Measurements from ENCODE around the gene RFESD. TPM values are rescaled to one million over a fixed set of nuclear protein-coding genes. Genes with fewer than 3 reads are reported as not detected.
A peak's percentile ranks its signal among the peaks of the same experiment; 100 is the strongest.
"Not testable (repeated sequence)": the region's sequence is repeated elsewhere in the genome, so short reads cannot be mapped to it uniquely, and the experiment has no call there.

RFESD gene
- total RNA-seq, 4 donors from 2014 or later, result 1.1 to 1.4 TPM; not detected in 2

GRCh38 chr5:95631255-95631958 is 15.2 kb upstream of the RFESD start:
- in situ Hi-C loops (cut with MboI; ENCODE audit: low pct_ligation_motif_present in 1 of 4, low pct_unique_long_range_greater_than_20kb in 1 of 4, low sequenced_read_pairs in 3 of 4) (loop anchor here in 1 of 4 donors (25.0 kb wide), 1 partner anchor 706 kb away; no protein-coding TSS in a partner anchor), intact Hi-C loops (cut with DNase I; ENCODE audit: low total_unique reads) (loop anchor here (10.0 kb wide), 1 partner anchor 703 kb away; no protein-coding TSS in a partner anchor)
- Histone ChIP-seq H3K27me3 (no peaks in the 10 kb centered on the region), H3K4me3 (no peak overlapping the region), H3K4me1 (peaks cover 4 to 18% (median 12%) of the 10 kb centered on the region in 4 donors), H3K9me3 (no peaks in the 10 kb centered on the region), H3K27ac (no peak overlapping the region), H3K36me3 (no peaks in the 10 kb centered on the region)
- 61 to 62% methylated on average over 2 of the region's 2 CpGs for WGBS, 2 donors (ENCODE audit: low coverage in 1 of 2)
- DNase-seq, result no peak
- TF ChIP-seq, protein P1, sequence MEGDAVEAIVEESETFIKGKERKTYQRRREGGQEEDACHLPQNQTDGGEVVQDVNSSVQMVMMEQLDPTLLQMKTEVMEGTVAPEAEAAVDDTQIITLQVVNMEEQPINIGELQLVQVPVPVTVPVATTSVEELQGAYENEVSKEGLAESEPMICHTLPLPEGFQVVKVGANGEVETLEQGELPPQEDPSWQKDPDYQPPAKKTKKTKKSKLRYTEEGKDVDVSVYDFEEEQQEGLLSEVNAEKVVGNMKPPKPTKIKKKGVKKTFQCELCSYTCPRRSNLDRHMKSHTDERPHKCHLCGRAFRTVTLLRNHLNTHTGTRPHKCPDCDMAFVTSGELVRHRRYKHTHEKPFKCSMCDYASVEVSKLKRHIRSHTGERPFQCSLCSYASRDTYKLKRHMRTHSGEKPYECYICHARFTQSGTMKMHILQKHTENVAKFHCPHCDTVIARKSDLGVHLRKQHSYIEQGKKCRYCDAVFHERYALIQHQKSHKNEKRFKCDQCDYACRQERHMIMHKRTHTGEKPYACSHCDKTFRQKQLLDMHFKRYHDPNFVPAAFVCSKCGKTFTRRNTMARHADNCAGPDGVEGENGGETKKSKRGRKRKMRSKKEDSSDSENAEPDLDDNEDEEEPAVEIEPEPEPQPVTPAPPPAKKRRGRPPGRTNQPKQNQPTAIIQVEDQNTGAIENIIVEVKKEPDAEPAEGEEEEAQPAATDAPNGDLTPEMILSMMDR (IDR thresholded peaks at IDR 0.05), result no peak
- TF ChIP-seq POLR2AphosphoS5 (IDR thresholded peaks at IDR 0.05), result no peak

GRCh38 chr5:95631991-95632675 is 14.4 kb upstream of the RFESD start:
- DNase-seq, result peak; percentile 13
- in situ Hi-C loops (cut with MboI; ENCODE audit: low pct_ligation_motif_present in 1 of 4, low pct_unique_long_range_greater_than_20kb in 1 of 4, low sequenced_read_pairs in 3 of 4) (loop anchor here in 1 of 4 donors (25.0 kb wide), 1 partner anchor 705 kb away; no protein-coding TSS in a partner anchor), intact Hi-C loops (cut with DNase I; ENCODE audit: low total_unique reads) (loop anchor here (10.0 kb wide), 1 partner anchor 703 kb away; no protein-coding TSS in a partner anchor)
- Histone ChIP-seq H3K36me3 (no peaks in the 10 kb centered on the region), H3K9me3 (no peaks in the 10 kb centered on the region), H3K27me3 (no peaks in the 10 kb centered on the region), H3K4me1 (peaks cover 4 to 18% (median 12%) of the 10 kb centered on the region in 4 donors), H3K4me3 (no peak overlapping the region), H3K27ac (no peak overlapping the region)
- WGBS, 2 donors (ENCODE audit: low coverage in 1 of 2), result 83% methylated on average over 4 of the region's 4 CpGs; no CpG with 5 or more reads in 1 of the 2 donors
- TF ChIP-seq POLR2AphosphoS5 (IDR thresholded peaks at IDR 0.05) (no peak), EP300 (IDR thresholded peaks at IDR 0.05; ENCODE audit: low read depth) (no peak), POLR2A (IDR thresholded peaks at IDR 0.05) (no peak)
- TF ChIP-seq, protein P1 (IDR thresholded peaks at IDR 0.05), result no peak

- intact Hi-C loops (cut with DNase I; ENCODE audit: low total_unique reads) (loop anchor here (10.0 kb wide), 1 partner anchor 702 kb away; no protein-coding TSS in a partner anchor), in situ Hi-C loops (cut with MboI; ENCODE audit: low pct_ligation_motif_present in 1 of 4, low pct_unique_long_range_greater_than_20kb in 1 of 4, low sequenced_read_pairs in 3 of 4) (loop anchor here in 1 of 4 donors (25.0 kb wide), 1 partner anchor 704 kb away; no protein-coding TSS in a partner anchor)
- peaks cover 4 to 15% (median 12%) of the 10 kb centered on the region in 4 donors for H3K4me1 ChIP-seq
- not testable (repeated sequence) for H3K36me3 ChIP-seq, DNase-seq, H3K27me3 ChIP-seq, H3K9me3 ChIP-seq, H3K4me3 ChIP-seq, H3K27ac ChIP-seq
- WGBS, 2 donors (ENCODE audit: low coverage in 1 of 2), result 96% methylated on average over 2 of the region's 2 CpGs; no CpG with 5 or more reads in 1 of the 2 donors
Observed at GRCh38 chr5:95632942-95633341, 13.6 kb upstream of the RFESD start.

- Histone ChIP-seq H3K9me3 (no peaks in the 10 kb centered on the region), H3K4me1 (peaks cover under 1 to 9% (median 6%) of the 10 kb centered on the region in 4 donors), H3K4me3 (no peak overlapping the region), H3K27me3 (no peaks in the 10 kb centered on the region), H3K27ac (no peak overlapping the region), H3K36me3 (no peaks in the 10 kb centered on the region)
- intact Hi-C loops (cut with DNase I; ENCODE audit: low total_unique reads) (loop anchor here (10.0 kb wide), 1 partner anchor 701 kb away; no protein-coding TSS in a partner anchor), in situ Hi-C loops (cut with MboI; ENCODE audit: low pct_ligation_motif_present in 1 of 4, low pct_unique_long_range_greater_than_20kb in 1 of 4, low sequenced_read_pairs in 3 of 4) (loop anchor here in 1 of 4 donors (25.0 kb wide), 1 partner anchor 704 kb away; no protein-coding TSS in a partner anchor)
- DNase-seq, result no peak
- 94% methylated on average over 3 of the region's 3 CpGs for whole genome bisulfite sequencing, 2 donors (ENCODE audit: low coverage in 1 of 2)
- no peak for TF ChIP-seq POLR2A (IDR thresholded peaks at IDR 0.05)
- TF ChIP-seq, protein P1 (IDR thresholded peaks at IDR 0.05), result no peak
- TF ChIP-seq POLR2AphosphoS5 (IDR thresholded peaks at IDR 0.05), result no peak
- no peak for TF ChIP-seq EP300 (IDR thresholded peaks at IDR 0.05; ENCODE audit: low read depth)
Observed at GRCh38 chr5:95633671-95634070, 12.9 kb upstream of the RFESD start.
